HEK293 (cell line): ENCODE results near the gene KCNJ9.
A peak's percentile ranks its signal among the peaks of the same experiment; 100 is the strongest.

Experiments used
- CTCF ChIA-PET: fragments of 350-600 bp; formaldehyde crosslinking; extraction: SDS; loops from one replicate; lab custom pipeline; 2021; ENCODE audit warnings: antibody characterized with exemption; lab: Yijun Ruan, JAX
- POLR2A ChIA-PET: fragments of 300-600 bp; formaldehyde crosslinking; extraction: SDS; loops from one replicate; lab custom pipeline; 2020; ENCODE audit warnings: antibody characterized with exemption, inconsistent platforms; lab: Yijun Ruan, JAX
- H3K27ac ChIP-seq: fragments of 200-500 bp; sonication (Bioruptor generic); 2 replicates; pipeline ENCODE4 v1.5.1; 2014; ENCODE audit warnings: low read depth, low read length, control low read depth, inconsistent platforms; ENCODE audit errors: extremely low read depth
- H3K36me3 ChIP-seq, 2 experiments: fragments of 200-500 bp in 1 of 2; sonication (Bioruptor generic) in 1 of 2; 1 replicate in 1 of 2; 2 replicates in 1 of 2; pipeline ENCODE4 v1.5.1; 2014 to 2017; ENCODE audit warnings: inconsistent platforms in 2 of 2, low read length in 2 of 2; ENCODE audit not compliant: control insufficient read depth in 2 of 2, insufficient read depth in 1 of 2
- H3K4me1 ChIP-seq: fragments of 200-500 bp; sonication (Bioruptor generic); 2 replicates; pipeline ENCODE4 v1.5.1; 2014; ENCODE audit warnings: mild to moderate bottlenecking, low read length, inconsistent platforms; ENCODE audit not compliant: control insufficient read depth, insufficient read depth
- H3K4me3 ChIP-seq: 2 replicates; pipeline ENCODE4 v1.5.1; 2011; ENCODE audit warnings: low read depth, mild to moderate bottlenecking, control low read depth, low read length, moderate library complexity
- H3K9me3 ChIP-seq: fragments of 200-500 bp; sonication (Bioruptor generic); 2 replicates; pipeline ENCODE4 v1.5.1; 2014; ENCODE audit warnings: low read depth, low read length, inconsistent platforms; ENCODE audit not compliant: control insufficient read depth, insufficient read depth
- GLIS1 ChIP-seq: fragments of 450-650 bp; formaldehyde crosslinking; IDR thresholded peaks from 2 replicates; pipeline ENCODE4 v1.5.1; 2016; ENCODE audit warnings: missing biosample characterization, missing genetic modification characterization
- GLIS2 ChIP-seq: fragments of 450-650 bp; formaldehyde crosslinking; IDR thresholded peaks from 2 replicates; pipeline ENCODE4 v1.5.1; 2016; ENCODE audit warnings: missing biosample characterization, missing genetic modification characterization
- KLF16 ChIP-seq: fragments of 450-650 bp; formaldehyde crosslinking; IDR thresholded peaks from 2 replicates; pipeline ENCODE4 v1.5.1; 2017; ENCODE audit warnings: missing biosample characterization, missing genetic modification characterization
- KLF7 ChIP-seq: fragments of 450-650 bp; formaldehyde crosslinking; IDR thresholded peaks from 2 replicates; pipeline ENCODE4 v1.5.1; 2016; ENCODE audit warnings: missing biosample characterization, missing genetic modification characterization, borderline replicate concordance
- KLF9 ChIP-seq: fragments of 450-650 bp; formaldehyde crosslinking; IDR thresholded peaks from 2 replicates; pipeline ENCODE4 v1.5.1; 2016; ENCODE audit warnings: missing biosample characterization, missing genetic modification characterization, low read depth
- SP2 ChIP-seq: fragments of 450-650 bp; formaldehyde crosslinking; IDR thresholded peaks from 2 replicates; pipeline ENCODE4 v1.5.1; 2016; ENCODE audit warnings: missing biosample characterization, missing genetic modification characterization
- SP3 ChIP-seq: fragments of 450-650 bp; formaldehyde crosslinking; IDR thresholded peaks from 2 replicates; pipeline ENCODE4 v1.5.1; 2016; ENCODE audit warnings: missing biosample characterization, missing genetic modification characterization
- ZBTB17 ChIP-seq: fragments of 450-650 bp; formaldehyde crosslinking; IDR thresholded peaks from 2 replicates; pipeline ENCODE4 v1.5.1; 2016; ENCODE audit warnings: missing biosample characterization, missing genetic modification characterization
- ZBTB48 ChIP-seq: fragments of 450-650 bp; formaldehyde crosslinking; IDR thresholded peaks from 2 replicates; pipeline ENCODE4 v1.5.1; 2016; ENCODE audit warnings: missing biosample characterization, missing genetic modification characterization
- ZNF132 ChIP-seq: fragments of 450-650 bp; formaldehyde crosslinking; IDR thresholded peaks from 2 replicates; pipeline ENCODE4 v1.5.1; 2017; ENCODE audit warnings: missing biosample characterization, missing genetic modification characterization, borderline replicate concordance
- ZNF169 ChIP-seq: fragments of 450-650 bp; formaldehyde crosslinking; IDR thresholded peaks from 2 replicates; pipeline ENCODE4 v1.5.1; 2016; ENCODE audit warnings: missing biosample characterization, missing genetic modification characterization
- ZNF2 ChIP-seq: fragments of 450-650 bp; formaldehyde crosslinking; IDR thresholded peaks from 2 replicates; pipeline ENCODE4 v1.5.1; 2016; ENCODE audit warnings: missing biosample characterization, missing genetic modification characterization
- ZNF211 ChIP-seq: fragments of 450-650 bp; formaldehyde crosslinking; IDR thresholded peaks from 2 replicates; pipeline ENCODE4 v1.5.1; 2016; ENCODE audit warnings: low read depth, missing biosample characterization, missing genetic modification characterization
- ZNF214 ChIP-seq: fragments of 450-650 bp; formaldehyde crosslinking; IDR thresholded peaks from 2 replicates; pipeline ENCODE4 v1.5.1; 2017; ENCODE audit warnings: missing biosample characterization, mild to moderate bottlenecking, missing genetic modification characterization, borderline replicate concordance
- ZNF248 ChIP-seq: fragments of 450-650 bp; formaldehyde crosslinking; IDR thresholded peaks from 2 replicates; pipeline ENCODE4 v1.5.1; 2017; ENCODE audit warnings: missing biosample characterization, missing genetic modification characterization
- ZNF302 ChIP-seq: fragments of 450-650 bp; formaldehyde crosslinking; IDR thresholded peaks from 2 replicates; pipeline ENCODE4 v1.5.1; 2016; ENCODE audit warnings: missing biosample characterization, missing genetic modification characterization, low read depth
- ZNF335 ChIP-seq: fragments of 450-650 bp; formaldehyde crosslinking; conservative IDR thresholded peaks from 2 replicates; pipeline ENCODE4 v1.5.1; 2016; ENCODE audit warnings: missing biosample characterization, missing genetic modification characterization
- ZNF341 ChIP-seq: fragments of 450-650 bp; formaldehyde crosslinking; IDR thresholded peaks from 2 replicates; pipeline ENCODE4; 2016; ENCODE audit warnings: low read depth, missing biosample characterization, missing genetic modification characterization
- ZNF366 ChIP-seq: fragments of 450-650 bp; formaldehyde crosslinking; conservative IDR thresholded peaks from 2 replicates; pipeline ENCODE4 v1.5.1; 2016; ENCODE audit warnings: missing biosample characterization, missing genetic modification characterization
- ZNF510 ChIP-seq: fragments of 450-650 bp; formaldehyde crosslinking; IDR thresholded peaks from 2 replicates; pipeline ENCODE4 v1.5.1; 2018; ENCODE audit warnings: mild to moderate bottlenecking, missing genetic modification characterization, missing biosample characterization; ENCODE audit not compliant: insufficient replicate concordance
- ZNF600 ChIP-seq: fragments of 450-650 bp; formaldehyde crosslinking; IDR thresholded peaks from 2 replicates; pipeline ENCODE4 v1.5.1; 2016; ENCODE audit warnings: missing biosample characterization, missing genetic modification characterization
- ZNF670 ChIP-seq: fragments of 450-650 bp; formaldehyde crosslinking; IDR thresholded peaks from 2 replicates; pipeline ENCODE4 v1.5.1; 2016; ENCODE audit warnings: missing biosample characterization, missing genetic modification characterization, low read depth
- ZNF791 ChIP-seq: fragments of 450-650 bp; formaldehyde crosslinking; IDR thresholded peaks from 2 replicates; pipeline ENCODE4 v1.5.1; 2016; ENCODE audit warnings: missing biosample characterization, missing genetic modification characterization
- ZSCAN23 ChIP-seq: fragments of 450-650 bp; formaldehyde crosslinking; IDR thresholded peaks from 2 replicates; pipeline ENCODE4 v1.5.1; 2016; ENCODE audit warnings: missing biosample characterization, missing genetic modification characterization
- TF ChIP-seq, protein P1 (sequence below): fragments of 450-650 bp; formaldehyde crosslinking; IDR thresholded peaks from 2 replicates; pipeline ENCODE4 v1.5.1; 2016; ENCODE audit warnings: missing biosample characterization, missing genetic modification characterization
- TF ChIP-seq, protein P2 (sequence below): fragments of 450-650 bp; formaldehyde crosslinking; IDR thresholded peaks from 2 replicates; pipeline ENCODE4 v1.5.1; 2016; ENCODE audit warnings: missing biosample characterization, missing genetic modification characterization
- TF ChIP-seq, protein P3 (sequence below): fragments of 450-650 bp; formaldehyde crosslinking; IDR thresholded peaks from 2 replicates; pipeline ENCODE4 v1.5.1; 2017; ENCODE audit warnings: missing biosample characterization, missing genetic modification characterization
- TF ChIP-seq, protein P4 (sequence below): fragments of 450-650 bp; formaldehyde crosslinking; IDR thresholded peaks from 2 replicates; pipeline ENCODE4 v1.5.1; 2016; ENCODE audit warnings: missing biosample characterization, missing genetic modification characterization

KCNJ9 gene

DNA sequence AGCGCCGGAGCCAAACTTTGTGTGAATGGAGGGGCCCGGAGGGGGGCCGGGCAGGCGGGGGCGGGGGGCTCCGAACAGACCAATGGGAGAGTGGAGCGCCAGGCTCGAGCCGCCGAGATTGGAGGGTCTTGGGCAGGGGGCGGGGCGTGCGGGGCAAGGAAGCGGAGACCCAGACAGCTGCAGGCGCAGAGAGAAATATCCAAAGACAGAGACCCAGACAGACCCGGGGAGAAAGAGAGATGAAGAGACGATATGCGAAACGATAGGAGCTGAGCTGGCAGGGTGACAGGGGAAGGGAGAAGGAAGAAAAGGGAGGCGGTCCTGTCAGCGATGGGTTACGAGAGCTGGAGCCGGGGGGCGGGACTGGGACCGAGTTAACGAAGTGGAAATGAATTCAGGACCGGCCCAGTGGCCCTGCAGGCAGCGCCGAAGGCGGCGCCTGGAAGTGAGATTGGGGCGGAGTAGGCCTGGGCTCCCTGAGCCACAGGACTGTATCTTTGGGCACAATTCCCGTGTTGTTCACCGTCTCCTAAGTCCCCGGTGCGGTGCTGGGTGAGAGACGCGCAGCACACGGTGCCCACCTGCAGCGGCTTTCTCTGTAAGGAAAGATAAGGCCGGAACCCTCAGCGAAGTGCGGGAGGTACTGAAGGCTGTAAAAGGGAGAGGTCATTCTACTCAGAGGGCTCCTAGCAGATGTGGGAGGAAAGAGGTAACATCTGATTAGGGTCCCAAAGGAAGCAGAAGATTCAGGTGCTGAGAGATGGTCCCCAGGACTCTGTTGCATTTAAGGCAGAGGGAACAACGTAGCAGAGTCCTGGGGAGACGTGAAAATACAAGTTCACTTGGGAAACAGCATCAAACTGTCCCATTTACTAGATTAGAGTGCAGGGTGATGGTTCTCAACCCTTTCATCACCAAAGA lies 10.8 kb upstream of the KCNJ9 start:
- TF ChIP-seq, protein P1, sequence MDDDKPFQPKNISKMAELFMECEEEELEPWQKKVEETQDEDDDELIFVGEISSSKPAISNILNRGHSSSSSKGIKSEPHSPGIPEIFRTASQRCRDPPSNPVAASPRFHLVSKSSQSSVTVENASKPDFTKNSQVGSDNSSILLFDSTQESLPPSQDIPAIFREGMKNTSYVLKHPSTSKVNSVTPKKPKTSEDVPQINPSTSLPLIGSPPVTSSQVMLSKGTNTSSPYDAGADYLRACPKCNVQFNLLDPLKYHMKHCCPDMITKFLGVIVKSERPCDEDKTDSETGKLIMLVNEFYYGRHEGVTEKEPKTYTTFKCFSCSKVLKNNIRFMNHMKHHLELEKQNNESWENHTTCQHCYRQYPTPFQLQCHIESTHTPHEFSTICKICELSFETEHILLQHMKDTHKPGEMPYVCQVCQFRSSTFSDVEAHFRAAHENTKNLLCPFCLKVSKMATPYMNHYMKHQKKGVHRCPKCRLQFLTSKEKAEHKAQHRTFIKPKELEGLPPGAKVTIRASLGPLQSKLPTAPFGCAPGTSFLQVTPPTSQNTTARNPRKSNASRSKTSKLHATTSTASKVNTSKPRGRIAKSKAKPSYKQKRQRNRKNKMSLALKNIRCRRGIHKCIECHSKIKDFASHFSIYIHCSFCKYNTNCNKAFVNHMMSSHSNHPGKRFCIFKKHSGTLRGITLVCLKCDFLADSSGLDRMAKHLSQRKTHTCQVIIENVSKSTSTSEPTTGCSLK (tag by site-specific recombination), result no peak
- no peak for TF ChIP-seq ZNF132 (tag by site-specific recombination)
- TF ChIP-seq SP3, result peak; percentile 80
- TF ChIP-seq, protein P2, sequence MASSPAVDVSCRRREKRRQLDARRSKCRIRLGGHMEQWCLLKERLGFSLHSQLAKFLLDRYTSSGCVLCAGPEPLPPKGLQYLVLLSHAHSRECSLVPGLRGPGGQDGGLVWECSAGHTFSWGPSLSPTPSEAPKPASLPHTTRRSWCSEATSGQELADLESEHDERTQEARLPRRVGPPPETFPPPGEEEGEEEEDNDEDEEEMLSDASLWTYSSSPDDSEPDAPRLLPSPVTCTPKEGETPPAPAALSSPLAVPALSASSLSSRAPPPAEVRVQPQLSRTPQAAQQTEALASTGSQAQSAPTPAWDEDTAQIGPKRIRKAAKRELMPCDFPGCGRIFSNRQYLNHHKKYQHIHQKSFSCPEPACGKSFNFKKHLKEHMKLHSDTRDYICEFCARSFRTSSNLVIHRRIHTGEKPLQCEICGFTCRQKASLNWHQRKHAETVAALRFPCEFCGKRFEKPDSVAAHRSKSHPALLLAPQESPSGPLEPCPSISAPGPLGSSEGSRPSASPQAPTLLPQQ (tag by site-specific recombination), result no peak
- TF ChIP-seq, protein P3, sequence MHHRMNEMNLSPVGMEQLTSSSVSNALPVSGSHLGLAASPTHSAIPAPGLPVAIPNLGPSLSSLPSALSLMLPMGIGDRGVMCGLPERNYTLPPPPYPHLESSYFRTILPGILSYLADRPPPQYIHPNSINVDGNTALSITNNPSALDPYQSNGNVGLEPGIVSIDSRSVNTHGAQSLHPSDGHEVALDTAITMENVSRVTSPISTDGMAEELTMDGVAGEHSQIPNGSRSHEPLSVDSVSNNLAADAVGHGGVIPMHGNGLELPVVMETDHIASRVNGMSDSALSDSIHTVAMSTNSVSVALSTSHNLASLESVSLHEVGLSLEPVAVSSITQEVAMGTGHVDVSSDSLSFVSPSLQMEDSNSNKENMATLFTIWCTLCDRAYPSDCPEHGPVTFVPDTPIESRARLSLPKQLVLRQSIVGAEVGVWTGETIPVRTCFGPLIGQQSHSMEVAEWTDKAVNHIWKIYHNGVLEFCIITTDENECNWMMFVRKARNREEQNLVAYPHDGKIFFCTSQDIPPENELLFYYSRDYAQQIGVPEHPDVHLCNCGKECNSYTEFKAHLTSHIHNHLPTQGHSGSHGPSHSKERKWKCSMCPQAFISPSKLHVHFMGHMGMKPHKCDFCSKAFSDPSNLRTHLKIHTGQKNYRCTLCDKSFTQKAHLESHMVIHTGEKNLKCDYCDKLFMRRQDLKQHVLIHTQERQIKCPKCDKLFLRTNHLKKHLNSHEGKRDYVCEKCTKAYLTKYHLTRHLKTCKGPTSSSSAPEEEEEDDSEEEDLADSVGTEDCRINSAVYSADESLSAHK (tag by site-specific recombination), result no peak
- TF ChIP-seq ZBTB17 (tag by site-specific recombination), result peak; percentile 83
- TF ChIP-seq KLF16 (tag by site-specific recombination), result 0 out of 2 replicates have a peak, but pooled peaks have one; percentile 27
- no peak for TF ChIP-seq ZNF670 (tag by site-specific recombination)
- peak; percentile 43; the same call in 1 of the 2 replicates for TF ChIP-seq ZBTB48 (tag by site-specific recombination)
- TF ChIP-seq SP2 (tag by site-specific recombination), result peak; percentile 86
- peak; percentile 40 for TF ChIP-seq GLIS1 (tag by site-specific recombination)
- peak; percentile 71; the same call in 1 of the 2 replicates for TF ChIP-seq KLF9 (tag by site-specific recombination)
- no peak for TF ChIP-seq ZNF2
- peak; percentile 94 for TF ChIP-seq ZNF335 (tag by site-specific recombination)
- TF ChIP-seq ZNF169, result no peak
- TF ChIP-seq ZSCAN23 (tag by site-specific recombination), result no peak
- TF ChIP-seq ZNF214 (tag by site-specific recombination), result no peak
- TF ChIP-seq, protein P4, sequence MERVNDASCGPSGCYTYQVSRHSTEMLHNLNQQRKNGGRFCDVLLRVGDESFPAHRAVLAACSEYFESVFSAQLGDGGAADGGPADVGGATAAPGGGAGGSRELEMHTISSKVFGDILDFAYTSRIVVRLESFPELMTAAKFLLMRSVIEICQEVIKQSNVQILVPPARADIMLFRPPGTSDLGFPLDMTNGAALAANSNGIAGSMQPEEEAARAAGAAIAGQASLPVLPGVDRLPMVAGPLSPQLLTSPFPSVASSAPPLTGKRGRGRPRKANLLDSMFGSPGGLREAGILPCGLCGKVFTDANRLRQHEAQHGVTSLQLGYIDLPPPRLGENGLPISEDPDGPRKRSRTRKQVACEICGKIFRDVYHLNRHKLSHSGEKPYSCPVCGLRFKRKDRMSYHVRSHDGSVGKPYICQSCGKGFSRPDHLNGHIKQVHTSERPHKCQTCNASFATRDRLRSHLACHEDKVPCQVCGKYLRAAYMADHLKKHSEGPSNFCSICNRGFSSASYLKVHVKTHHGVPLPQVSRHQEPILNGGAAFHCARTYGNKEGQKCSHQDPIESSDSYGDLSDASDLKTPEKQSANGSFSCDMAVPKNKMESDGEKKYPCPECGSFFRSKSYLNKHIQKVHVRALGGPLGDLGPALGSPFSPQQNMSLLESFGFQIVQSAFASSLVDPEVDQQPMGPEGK, result peak; percentile 74
- TF ChIP-seq ZNF302 (tag by site-specific recombination), result no peak
- no peak for TF ChIP-seq ZNF510 (tag by site-specific recombination)
- peak; percentile 20 for TF ChIP-seq GLIS2
- TF ChIP-seq ZNF248 (tag by site-specific recombination), result no peak
- peak; percentile 55 for TF ChIP-seq ZNF366 (tag by site-specific recombination)
- TF ChIP-seq ZNF791, result no peak
- peak; percentile 46 for TF ChIP-seq ZNF600 (tag by site-specific recombination)
- no peak for TF ChIP-seq ZNF341
- TF ChIP-seq KLF7, result no peak
- no peak for TF ChIP-seq ZNF211 (tag by site-specific recombination)
- TF ChIP-seq, all 188 proteins: peak for 12
- ChIA-PET POLR2A (interaction anchor here (0.7 kb wide), 1 partner anchor 148 kb away, joined by 3 read pairs; no protein-coding TSS in a partner anchor), CTCF (interaction anchor here (0.7 to 10.3 kb wide), 7 partner anchors 8 to 588 kb away, joined by 3 to 123 read pairs (median 3); no protein-coding TSS in a partner anchor)
- H3K9me3 ChIP-seq, result no peaks in the 10 kb centered on the region
- H3K27ac ChIP-seq, result no peak overlapping the region
- H3K36me3 ChIP-seq, result no peaks in the 10 kb centered on the region
- peak overlapping the region; percentile 56 for H3K4me3 ChIP-seq
- no peaks in the 10 kb centered on the region; the same call in 1 of the 2 replicates for H3K4me1 ChIP-seq
